Thoracic aorta (tissue), 2 donors: Measurements from ENCODE around the gene SLC8B1. TPM values are rescaled to one million over a fixed set of nuclear protein-coding genes. Genes with fewer than 3 reads are reported as not detected.

Experiments used
- ATAC-seq: fragments of 150-250 bp; one replicate; pipeline ENCODE4 v1.8.0; 2017; ENCODE audit warnings: low read depth; ENCODE audit not compliant: insufficient number of reproducible peaks, low FRiP score
- DNase-seq: peaks from one replicate; pipeline ENCODE4 v3.0.0-alpha.2; 2020; ENCODE audit warnings: low spot score
- H3K27ac ChIP-seq, 2 donors: fragments of 200-600 bp; sonication (generic); 1 replicate in 1 of 2; 2 replicates in 1 of 2; pipeline ENCODE4 v1.5.1; 2016; ENCODE audit warnings: mild to moderate bottlenecking in 2 of 2, moderate library complexity in 2 of 2
- H3K27me3 ChIP-seq: fragments of 200-600 bp; sonication (generic); replicated peaks from 2 replicates; pipeline ENCODE4 v1.6.0; 2016; ENCODE audit warnings: mild to moderate bottlenecking; ENCODE audit not compliant: insufficient read depth
- H3K36me3 ChIP-seq: fragments of 200-600 bp; sonication (generic); one replicate; pipeline ENCODE4 v1.5.1; 2016
- H3K4me1 ChIP-seq, 2 donors: fragments of 200-600 bp; sonication (generic); 1 replicate in 1 of 2; 2 replicates in 1 of 2; pipeline versions ENCODE4 v1.5.1 to v1.6.0; 2016; ENCODE audit warnings: low read depth in 2 of 2, mild to moderate bottlenecking in 1 of 2; ENCODE audit not compliant: control insufficient read depth in 1 of 2
- H3K4me3 ChIP-seq: fragments of 200-600 bp; sonication (generic); 2 replicates; pipeline ENCODE4 v1.5.1; 2016; ENCODE audit warnings: mild to moderate bottlenecking
- H3K9me3 ChIP-seq: fragments of 200-600 bp; sonication (generic); 2 replicates; pipeline ENCODE4 v1.5.1; 2016
- total RNA-seq, 2 donors: library from RNA; depleted of rRNA; stranded (reverse); fragments of >200 nt; gene quantifications; one replicate each; pipeline versions ENCODE4 v1.1.0 to v1.2.3, GENCODE V29; 2016
- TF ChIP-seq, protein P1 (sequence below): fragments of 200-600 bp; sonication (generic); IDR thresholded peaks from one replicate; pipeline ENCODE4 v1.5.1; 2019; ENCODE audit warnings: antibody characterized with exemption

SLC8B1 gene
- total RNA-seq, 2 donors from 2014 or later, result 41.7 to 85.1 TPM

DNA sequence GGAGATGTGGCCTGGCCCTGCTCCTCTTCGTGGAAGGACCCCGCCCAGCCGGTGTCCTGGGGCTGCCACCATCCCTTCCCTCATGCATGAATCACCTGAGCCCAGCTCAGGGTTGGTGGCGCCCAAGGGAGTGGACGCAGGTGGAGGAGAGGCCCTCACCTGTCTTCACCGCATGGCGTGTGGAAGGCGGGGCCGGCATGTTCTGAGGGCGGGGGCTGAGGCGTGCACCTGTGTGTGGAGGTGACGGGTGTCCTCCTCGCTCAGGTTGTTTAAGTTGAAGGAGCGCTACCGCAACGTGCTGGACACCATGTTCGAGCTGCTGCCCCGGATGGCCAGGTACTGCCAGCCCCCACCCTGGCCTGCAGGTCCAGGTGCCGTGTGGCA, 47.0 kb downstream of the SLC8B1 start:
- no peaks in the 10 kb centered on the region for H3K9me3 ChIP-seq
- H3K27me3 ChIP-seq, result no peaks in the 10 kb centered on the region
- no peak overlapping the region for H3K27ac ChIP-seq
- no peak for ATAC-seq
- H3K4me1 ChIP-seq, result no peaks in the 10 kb centered on the region
- TF ChIP-seq, protein P1, sequence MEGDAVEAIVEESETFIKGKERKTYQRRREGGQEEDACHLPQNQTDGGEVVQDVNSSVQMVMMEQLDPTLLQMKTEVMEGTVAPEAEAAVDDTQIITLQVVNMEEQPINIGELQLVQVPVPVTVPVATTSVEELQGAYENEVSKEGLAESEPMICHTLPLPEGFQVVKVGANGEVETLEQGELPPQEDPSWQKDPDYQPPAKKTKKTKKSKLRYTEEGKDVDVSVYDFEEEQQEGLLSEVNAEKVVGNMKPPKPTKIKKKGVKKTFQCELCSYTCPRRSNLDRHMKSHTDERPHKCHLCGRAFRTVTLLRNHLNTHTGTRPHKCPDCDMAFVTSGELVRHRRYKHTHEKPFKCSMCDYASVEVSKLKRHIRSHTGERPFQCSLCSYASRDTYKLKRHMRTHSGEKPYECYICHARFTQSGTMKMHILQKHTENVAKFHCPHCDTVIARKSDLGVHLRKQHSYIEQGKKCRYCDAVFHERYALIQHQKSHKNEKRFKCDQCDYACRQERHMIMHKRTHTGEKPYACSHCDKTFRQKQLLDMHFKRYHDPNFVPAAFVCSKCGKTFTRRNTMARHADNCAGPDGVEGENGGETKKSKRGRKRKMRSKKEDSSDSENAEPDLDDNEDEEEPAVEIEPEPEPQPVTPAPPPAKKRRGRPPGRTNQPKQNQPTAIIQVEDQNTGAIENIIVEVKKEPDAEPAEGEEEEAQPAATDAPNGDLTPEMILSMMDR, result no peak
- DNase-seq, result no peak
- no peak overlapping the region for H3K4me3 ChIP-seq
- H3K36me3 ChIP-seq, result peaks cover 93% of the 10 kb centered on the region

DNA sequence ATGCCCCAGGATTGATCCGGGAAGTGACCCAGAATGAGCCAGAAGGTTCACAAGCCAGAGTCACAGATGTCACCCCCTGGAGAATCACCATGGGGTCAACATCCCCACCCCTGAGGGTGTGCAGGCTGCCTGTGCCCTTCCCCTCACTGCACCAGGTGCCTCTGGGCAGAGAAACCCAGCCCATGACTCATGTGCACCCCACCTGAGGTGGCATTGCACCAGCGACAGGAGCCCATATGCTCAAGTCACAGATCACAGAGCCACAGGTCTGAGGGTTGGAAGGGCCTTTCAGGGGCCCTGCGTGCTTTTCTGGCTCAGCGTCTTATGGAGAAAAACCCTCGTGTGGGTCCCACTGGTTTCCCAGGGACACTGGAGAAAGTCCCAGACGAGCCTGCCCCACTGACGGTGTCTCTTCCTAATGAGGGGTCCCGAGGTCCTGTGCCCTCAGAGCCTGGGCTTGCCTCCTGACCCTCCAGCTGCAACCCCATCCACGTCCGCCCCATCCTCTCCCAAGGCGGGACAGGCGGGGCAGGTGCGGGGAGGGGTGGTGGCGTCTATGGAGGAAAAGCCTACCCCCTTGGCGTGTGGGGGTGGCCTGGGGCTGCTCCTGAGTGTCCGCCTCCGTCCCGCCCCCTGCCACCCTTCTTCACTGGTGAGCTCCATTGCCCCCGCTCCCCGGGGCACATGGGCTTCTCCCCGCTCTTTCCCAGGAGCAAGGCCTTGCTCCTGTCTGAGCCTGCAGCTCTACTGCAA, 47.6 kb downstream of the SLC8B1 start:
- no peaks in the 10 kb centered on the region for H3K27me3 ChIP-seq
- H3K4me1 ChIP-seq, result no peaks in the 10 kb centered on the region
- ATAC-seq, result no peak
- H3K4me3 ChIP-seq, result no peak overlapping the region
- H3K36me3 ChIP-seq, result peaks cover 87% of the 10 kb centered on the region
- TF ChIP-seq, protein P1, result no peak
- H3K27ac ChIP-seq, result no peak overlapping the region
- no peak for DNase-seq
- H3K9me3 ChIP-seq, result no peaks in the 10 kb centered on the region

DNA sequence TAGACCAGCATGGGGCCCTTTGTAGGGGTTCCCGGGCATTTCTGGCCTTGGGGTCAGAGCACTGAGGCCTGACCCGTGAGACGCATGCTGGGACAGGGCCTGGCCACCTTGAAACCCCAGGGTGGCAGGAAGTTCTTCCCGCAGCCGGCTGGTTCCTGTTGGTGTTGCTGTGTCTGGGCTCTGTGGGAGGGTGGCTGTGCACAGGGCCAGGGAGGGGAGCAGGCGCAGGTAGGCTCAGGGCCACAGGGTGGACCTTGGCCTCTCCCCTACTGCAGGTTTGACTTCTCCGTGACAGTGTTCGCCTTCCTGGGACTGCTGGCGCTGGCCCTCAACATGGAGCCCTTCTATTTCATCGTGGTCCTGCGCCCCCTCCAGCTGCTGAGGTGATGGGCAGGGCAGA, 48.2 kb downstream of the SLC8B1 start:
- H3K27ac ChIP-seq, result no peak overlapping the region
- ATAC-seq (no peak), DNase-seq (no peak)
- no peaks in the 10 kb centered on the region for H3K27me3 ChIP-seq
- H3K9me3 ChIP-seq, result no peaks in the 10 kb centered on the region
- peaks cover 81% of the 10 kb centered on the region for H3K36me3 ChIP-seq
- H3K4me3 ChIP-seq, result no peak overlapping the region
- no peaks in the 10 kb centered on the region for H3K4me1 ChIP-seq
- TF ChIP-seq, protein P1, result no peak

DNA sequence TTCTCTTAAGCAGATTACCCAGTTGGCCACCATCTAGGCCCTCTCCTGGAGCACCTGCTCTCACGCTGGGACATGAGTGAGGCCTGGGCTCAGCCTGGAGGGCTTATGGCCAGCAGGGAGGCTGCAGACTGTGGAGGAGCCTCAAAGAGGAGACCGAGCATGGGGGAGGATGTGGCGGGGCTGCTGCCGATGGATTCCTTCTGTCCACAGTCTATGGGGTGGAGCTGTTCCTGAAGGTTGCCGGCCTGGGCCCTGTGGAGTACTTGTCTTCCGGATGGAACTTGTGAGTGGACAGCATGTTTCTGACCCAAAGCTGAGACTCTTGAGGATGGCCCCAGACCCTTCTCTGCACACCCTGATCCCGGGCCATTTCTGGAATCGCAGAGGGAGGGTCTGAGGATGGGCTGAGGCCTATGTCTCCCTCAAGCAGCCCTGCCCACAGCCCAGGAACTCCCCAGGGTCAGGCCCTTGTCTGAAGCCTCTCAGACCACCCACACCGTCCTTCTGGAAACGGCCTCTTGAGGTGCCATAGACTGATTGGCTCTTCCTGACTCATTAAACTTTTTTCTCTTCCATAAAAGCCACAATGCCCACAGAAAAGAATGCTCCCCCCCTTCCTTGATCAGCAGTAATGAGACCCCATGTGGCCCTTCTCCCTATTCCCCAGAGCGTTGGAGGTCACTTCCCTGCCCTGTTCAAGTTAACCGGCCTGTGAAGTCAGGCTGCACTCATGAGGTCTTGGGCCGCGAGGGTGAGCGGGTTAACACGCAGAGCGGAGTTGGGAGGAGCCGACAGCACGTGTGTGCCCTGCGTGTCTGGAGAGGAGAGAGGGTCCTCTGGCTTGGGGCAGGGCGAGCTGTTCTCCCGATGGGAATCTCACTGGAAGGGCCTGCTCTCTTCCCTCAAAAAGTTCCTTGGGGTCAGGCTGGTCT, 49.0 kb downstream of the SLC8B1 start:
- H3K27me3 ChIP-seq, result no peaks in the 10 kb centered on the region
- H3K36me3 ChIP-seq, result peaks cover 73% of the 10 kb centered on the region
- DNase-seq (no peak), ATAC-seq (no peak)
- H3K27ac ChIP-seq, result no peak overlapping the region
- no peaks in the 10 kb centered on the region for H3K9me3 ChIP-seq
- no peaks in the 10 kb centered on the region for H3K4me1 ChIP-seq
- no peak overlapping the region for H3K4me3 ChIP-seq
- TF ChIP-seq, protein P1, result no peak

GRCh38 chr12:113284751-113285150, 50.2 kb downstream of the SLC8B1 start:
- no peak for DNase-seq
- H3K4me3 ChIP-seq, result no peak overlapping the region
- peaks cover 61% of the 10 kb centered on the region for H3K36me3 ChIP-seq

More at GRCh38 chr12:113284751-113285150, 50.2 kb downstream of the SLC8B1 start:
- TF ChIP-seq, protein P1, result no peak
- H3K27ac ChIP-seq, result no peak overlapping the region
- ATAC-seq, result no peak
- H3K4me1 ChIP-seq, result no peaks in the 10 kb centered on the region
- no peaks in the 10 kb centered on the region for H3K9me3 ChIP-seq
- H3K27me3 ChIP-seq, result no peaks in the 10 kb centered on the region
